HG02571 (cell line): ENCODE results near the gene POMP.
A peak's percentile ranks its signal among the peaks of the same experiment; 100 is the strongest.
"Not testable (repeated sequence)": the region's sequence is repeated elsewhere in the genome, so short reads cannot be mapped to it uniquely, and the experiment has no call there.

Experiments used
- ATAC-seq: cut with Tn5 transposase; IDR thresholded peaks from one replicate; pipeline ENCODE4 v1.9.1; 2021; ENCODE audit warnings: mild to moderate bottlenecking, moderate library complexity; ENCODE audit not compliant: unreplicated experiment

The POMP gene

DNA sequence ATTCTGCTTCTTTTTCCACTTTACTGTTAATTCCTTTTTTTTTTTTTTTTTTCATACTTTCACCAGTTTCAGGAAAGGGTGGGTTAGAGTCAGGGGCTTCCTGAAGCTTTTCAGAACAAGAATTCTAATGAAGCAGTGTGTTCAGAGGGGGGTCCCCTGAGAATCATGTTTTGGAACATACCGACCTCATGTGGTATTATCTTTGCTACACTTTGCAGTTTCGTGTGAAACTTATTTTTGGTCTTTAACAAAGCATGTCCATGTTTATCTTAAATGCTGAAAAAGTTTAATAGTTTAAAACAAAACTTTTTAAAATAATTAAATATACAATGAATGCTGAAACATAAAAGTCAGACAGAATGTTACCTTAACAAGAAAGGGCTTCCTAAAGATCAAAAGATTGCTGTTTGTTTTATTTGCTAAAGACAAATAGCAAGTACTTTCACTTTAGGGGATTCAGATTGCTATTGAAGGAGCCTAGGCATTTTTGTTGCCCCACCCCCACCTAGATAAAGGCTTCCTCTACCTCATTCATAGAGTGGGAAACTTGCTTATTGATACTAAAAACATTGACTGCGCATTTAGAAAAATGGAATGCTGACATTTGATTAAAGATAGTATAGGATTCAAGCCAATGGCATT is 21.1 kb upstream of the POMP start:
- no peak for ATAC-seq

DNA sequence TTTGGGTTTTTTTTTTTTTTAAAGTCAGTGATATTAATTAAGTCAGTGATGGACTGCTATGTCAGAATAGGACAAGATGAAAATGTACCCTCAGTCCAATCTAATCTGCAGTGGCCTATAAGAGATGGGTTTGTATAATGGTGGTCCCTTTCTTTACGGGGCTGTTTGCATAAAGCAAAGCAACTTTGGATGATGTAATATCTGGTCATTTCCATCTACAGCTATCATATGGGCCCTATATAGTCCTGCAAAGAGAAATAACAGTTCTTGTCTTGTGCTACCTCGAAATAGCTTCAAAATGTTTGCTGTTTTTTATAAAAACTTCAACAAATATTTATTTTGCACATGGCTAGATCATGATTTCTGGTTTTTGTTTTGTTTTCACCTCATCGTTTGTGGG is 20.2 kb upstream of the POMP start:
- ATAC-seq: no peak

- ATAC-seq: peak; percentile 6
Measured at GRCh38 chr13:28640861-28641599, 17.9 kb upstream of the POMP start.

- peak; percentile 78 for ATAC-seq
Measured at GRCh38 chr13:28641600-28641926, 17.4 kb upstream of the POMP start.

GRCh38 chr13:28650284-28650683 is 8.6 kb upstream of the POMP start:
- ATAC-seq: no peak

- ATAC-seq: no peak
Measured at GRCh38 chr13:28651810-28652401, 7.0 kb upstream of the POMP start.

DNA sequence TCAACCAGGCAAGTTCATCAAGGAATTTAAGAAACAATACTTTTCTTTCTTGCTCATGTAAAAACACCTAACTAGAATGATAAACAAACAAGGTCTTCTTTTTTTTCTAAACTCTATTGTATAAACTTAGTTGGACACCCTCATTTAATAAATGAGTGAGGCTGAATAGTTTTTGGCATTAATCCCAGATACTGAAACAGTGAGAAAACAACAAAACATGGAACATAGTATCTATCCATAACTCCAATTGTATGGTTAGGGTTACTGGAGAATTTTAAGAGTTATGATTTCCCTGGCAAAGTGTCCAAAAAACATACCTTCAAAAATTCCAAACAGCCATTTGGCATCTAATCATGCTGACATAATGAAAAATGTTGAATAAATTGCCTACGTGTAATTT is 5.8 kb upstream of the POMP start:
- no peak for ATAC-seq

- ATAC-seq: no peak
Measured at GRCh38 chr13:28654276-28654675, 4.7 kb upstream of the POMP start.

DNA sequence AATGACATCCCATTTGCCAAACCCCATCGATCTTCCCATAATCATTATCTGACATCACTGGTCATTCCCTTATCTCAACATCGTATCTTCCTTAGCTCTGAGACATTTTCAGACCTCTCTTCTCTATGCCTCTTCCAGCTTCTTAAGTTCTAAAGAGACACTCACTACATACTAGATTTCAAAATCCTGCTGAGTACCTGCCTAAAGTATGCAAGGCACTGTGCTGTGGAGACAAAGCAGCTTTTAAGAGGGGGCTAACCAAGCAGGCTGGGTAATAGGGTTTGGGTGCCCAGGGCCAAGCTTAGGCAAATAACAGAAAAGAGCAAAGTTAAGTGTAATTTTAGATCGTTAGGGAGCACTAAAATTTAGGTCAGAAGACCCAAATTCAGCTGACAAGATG is 3.4 kb upstream of the POMP start:
- ATAC-seq: no peak

GRCh38 chr13:28657784-28658538 is 969 bp upstream of the POMP start:
- ATAC-seq: no peak

GRCh38 chr13:28658539-28658795 is 463 bp upstream of the POMP start:
- ATAC-seq: no peak

DNA sequence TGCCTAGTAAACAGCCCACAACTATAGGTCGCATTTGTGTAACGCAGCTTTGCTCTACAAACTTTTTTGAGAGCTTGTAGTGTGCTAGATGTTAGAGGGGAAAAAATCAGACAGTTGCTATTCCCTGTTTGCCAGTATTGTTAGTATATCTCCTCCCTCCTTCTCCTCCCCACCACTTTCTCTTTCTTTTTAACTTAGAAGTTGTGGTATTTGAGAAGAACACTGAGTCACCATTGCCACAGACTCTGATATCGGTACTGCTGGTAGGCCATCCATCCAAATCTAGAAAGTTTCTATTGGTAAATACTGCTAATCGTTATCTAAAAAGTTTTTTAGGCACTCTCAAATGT is 666 bp downstream of the POMP start:
- ATAC-seq: peak; percentile 16

- ATAC-seq: no peak
Measured at GRCh38 chr13:28666897-28667488, 8.1 kb downstream of the POMP start.

DNA sequence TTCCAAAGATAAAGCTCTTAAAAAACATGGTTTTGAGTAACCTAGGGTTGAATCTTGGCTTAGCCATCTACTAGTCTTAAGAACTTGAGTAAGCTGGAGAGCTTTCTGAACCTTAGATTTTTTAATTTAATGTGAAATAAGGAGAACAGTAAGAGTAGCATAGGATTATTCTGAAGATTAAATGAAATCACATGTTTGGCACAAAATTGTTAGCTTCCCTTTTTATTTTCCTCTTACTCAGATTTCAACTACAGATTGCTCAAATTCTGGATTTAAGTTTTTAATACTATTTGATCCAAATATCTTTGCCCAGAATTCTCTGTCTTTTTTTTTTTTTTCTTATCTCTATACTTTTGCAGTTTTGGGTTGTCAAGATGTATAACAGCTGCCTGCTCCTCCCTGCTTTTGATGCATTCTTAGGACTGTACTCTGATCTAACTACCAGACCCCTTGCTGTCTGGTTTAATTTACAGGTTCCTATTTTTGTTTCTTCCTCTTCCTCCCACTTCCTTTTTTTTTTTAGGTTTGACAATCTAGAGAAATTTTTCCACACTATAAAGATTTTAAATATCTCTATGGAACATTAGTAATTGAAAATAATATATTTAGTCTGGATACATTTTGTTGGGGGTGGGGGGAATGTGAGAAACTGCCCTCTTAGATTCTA is 12.3 kb downstream of the POMP start:
- ATAC-seq: no peak

- no peak for ATAC-seq
Measured at GRCh38 chr13:28678809-28679208, 19.9 kb downstream of the POMP start.

- no peak for ATAC-seq
Measured at GRCh38 chr13:28679628-28680027, 20.7 kb downstream of the POMP start.

DNA sequence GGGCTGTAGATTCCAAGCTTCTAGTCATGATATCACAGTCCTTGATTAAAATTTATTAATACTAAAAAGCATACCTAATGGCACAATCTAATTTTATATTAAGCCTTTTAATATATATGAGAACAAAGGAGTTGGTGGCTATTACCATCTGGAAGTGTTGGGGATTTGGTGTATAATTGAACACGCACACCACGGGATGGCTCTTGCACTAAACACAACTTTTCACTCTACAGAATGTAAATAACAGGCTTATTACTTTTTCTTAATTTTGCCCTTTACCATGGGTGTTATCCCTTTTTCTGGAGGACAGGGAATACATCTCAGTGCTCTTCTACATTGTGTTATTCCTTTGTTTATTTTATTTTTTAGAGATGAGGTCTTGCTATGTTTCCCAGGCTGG is 21.6 kb downstream of the POMP start:
- no peak for ATAC-seq

DNA sequence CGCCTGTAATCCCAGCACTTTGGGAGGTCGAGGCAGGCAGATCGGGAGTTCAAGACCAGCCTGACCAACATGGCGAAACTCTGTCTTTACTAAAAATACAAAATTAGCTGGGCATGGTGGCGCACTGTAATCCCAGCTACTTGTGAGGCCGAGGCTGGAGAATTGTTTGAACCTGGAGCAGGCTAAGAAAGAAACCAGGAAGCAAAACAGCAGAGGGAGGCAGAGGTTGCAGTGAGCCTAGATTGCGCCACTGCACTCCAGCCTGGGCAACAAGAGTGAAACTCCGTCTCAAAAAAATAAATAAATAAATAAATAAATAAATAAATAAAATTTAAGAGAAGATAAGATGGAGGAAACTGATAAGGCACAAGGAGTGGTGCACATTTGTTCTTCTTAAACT is 24.2 kb downstream of the POMP start:
- ATAC-seq: not testable (repeated sequence)

DNA sequence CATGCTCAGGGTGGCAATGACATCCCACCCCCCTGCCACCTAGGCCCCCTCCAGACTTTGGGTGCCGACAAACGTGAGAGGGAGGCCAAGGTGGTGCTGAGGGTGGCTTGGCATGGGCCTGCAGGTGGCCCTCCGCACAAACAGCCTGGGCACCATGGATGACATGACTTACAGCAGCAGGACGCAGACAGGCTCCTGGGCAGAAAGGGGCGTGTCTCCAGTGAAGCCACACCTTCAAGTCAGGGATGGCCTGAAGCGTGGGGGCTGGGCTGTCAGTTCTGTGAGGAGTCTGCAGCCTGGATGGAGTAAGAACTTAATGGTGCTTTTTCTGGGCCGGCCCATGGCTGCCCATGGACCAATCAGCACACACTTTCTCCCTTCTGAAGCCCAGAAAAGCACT is 25.3 kb downstream of the POMP start:
- no peak for ATAC-seq

GRCh38 chr13:28685114-28685513 is 26.2 kb downstream of the POMP start:
- no peak for ATAC-seq

GRCh38 chr13:28685892-28686291 is 27.0 kb downstream of the POMP start:
- ATAC-seq: no peak
